GM23338 (cell line): ENCODE results near the gene MMP1. TPM values are rescaled to one million over a fixed set of nuclear protein-coding genes. Genes with fewer than 3 reads are reported as not detected.

Experiments
- ATAC-seq: fragments of 200-7000 bp; cut with Tn5 transposase; 3 replicates; pipeline ENCODE4 v1.9.1; 2020
- DNase-seq: peaks from one replicate; pipeline ENCODE4 v3.0.0-alpha.2; 2015; ENCODE audit warnings: low spot score
- H2AFZ ChIP-seq: fragments of 200-600 bp; sonication (generic); 2 replicates; pipeline ENCODE4 v1.8.0; 2016; ENCODE audit warnings: antibody characterized with exemption, mild to moderate bottlenecking, moderate library complexity
- H3F3A ChIP-seq: fragments of 200-600 bp; sonication (generic); replicated peaks from 2 replicates; pipeline ENCODE4 v1.8.0; 2017; ENCODE audit warnings: antibody characterized with exemption, mixed run types, low read depth
- H3K27ac ChIP-seq: fragments of 200-600 bp; sonication (generic); 2 replicates; pipeline ENCODE4 v1.6.1; 2016; ENCODE audit warnings: low read depth
- H3K27me3 ChIP-seq: fragments of 200-600 bp; sonication (generic); 2 replicates; pipeline ENCODE4 v1.8.0; 2016; ENCODE audit warnings: mild to moderate bottlenecking, mixed run types, moderate library complexity; ENCODE audit not compliant: insufficient read depth
- H3K36me3 ChIP-seq: fragments of 200-600 bp; sonication (generic); 2 replicates; pipeline ENCODE4 v1.8.0; 2016; ENCODE audit warnings: mild to moderate bottlenecking; ENCODE audit not compliant: insufficient read depth
- H3K4me1 ChIP-seq: fragments of 200-600 bp; sonication (generic); 2 replicates; pipeline ENCODE4 v1.8.0; 2016; ENCODE audit warnings: mild to moderate bottlenecking, moderate library complexity; ENCODE audit not compliant: insufficient read depth
- H3K4me2 ChIP-seq: fragments of 200-600 bp; sonication (generic); 2 replicates; pipeline ENCODE4 v1.7.1; 2017; ENCODE audit warnings: mixed run types
- H3K4me3 ChIP-seq: fragments of 200-600 bp; sonication (generic); 2 replicates; pipeline ENCODE4 v1.6.1; 2016; ENCODE audit warnings: mixed run types
- H3K79me2 ChIP-seq: fragments of 200-600 bp; sonication (generic); replicated peaks from 2 replicates; pipeline ENCODE4 v1.8.0; 2017; ENCODE audit warnings: mild to moderate bottlenecking; ENCODE audit not compliant: insufficient read depth
- H3K9me2 ChIP-seq: fragments of 200-600 bp; sonication (generic); 2 replicates; pipeline ENCODE4 v1.8.0; 2017; ENCODE audit not compliant: insufficient read depth
- H4K20me1 ChIP-seq: fragments of 200-600 bp; sonication (generic); replicated peaks from 2 replicates; pipeline ENCODE4 v1.8.0; 2017; ENCODE audit warnings: mild to moderate bottlenecking; ENCODE audit not compliant: insufficient read depth
- H3K27ac Mint-ChIP-seq: 2 replicates; pipeline ENCODE4 v1.8.0; 2020; ENCODE audit warnings: inconsistent platforms, mild to moderate bottlenecking, moderate library complexity, mixed read lengths
- H3K27me3 Mint-ChIP-seq: 3 replicates; pipeline ENCODE4 v1.8.0; 2022; ENCODE audit warnings: low read depth, mild to moderate bottlenecking, moderate library complexity, mixed read lengths, inconsistent platforms; ENCODE audit not compliant: insufficient read depth, poor library complexity
- H3K36me3 Mint-ChIP-seq: 3 replicates; pipeline ENCODE4 v1.8.0; 2021; ENCODE audit warnings: low read depth, mild to moderate bottlenecking, inconsistent platforms, moderate library complexity, mixed read lengths
- H3K4me1 Mint-ChIP-seq: 3 replicates; pipeline ENCODE4 v1.8.0; 2020; ENCODE audit warnings: mild to moderate bottlenecking, inconsistent platforms, mixed read lengths
- H3K4me3 Mint-ChIP-seq: 3 replicates; pipeline ENCODE4 v1.8.0; 2021; ENCODE audit warnings: moderate library complexity, mild to moderate bottlenecking, inconsistent platforms, mixed read lengths
- H3K9me3 Mint-ChIP-seq: 3 replicates; pipeline ENCODE4 v1.8.0; 2020; ENCODE audit warnings: moderate library complexity, mild to moderate bottlenecking, inconsistent platforms, mixed read lengths
- POLR2AphosphoS5 ChIP-seq: IDR thresholded peaks from 2 replicates; pipeline ENCODE4 v1.6.1; 2016; ENCODE audit warnings: antibody characterized with exemption, low read depth
- STAT1 ChIP-seq: IDR thresholded peaks from one replicate; pipeline ENCODE4 v1.6.1; 2016; ENCODE audit warnings: antibody characterized with exemption; ENCODE audit not compliant: unreplicated experiment
- ZNF114 ChIP-seq: fragments of 250-450 bp; sonication (Bioruptor Pico); IDR thresholded peaks from 2 replicates; pipeline ENCODE4 v1.5.0; 2020; ENCODE audit warnings: mild to moderate bottlenecking, moderate library complexity
- ZNF462 ChIP-seq: fragments of 250-450 bp; sonication (Bioruptor Pico); IDR thresholded peaks from 2 replicates; pipeline ENCODE4 v1.5.0; 2020; ENCODE audit warnings: mild to moderate bottlenecking, moderate library complexity
- polyA plus RNA-seq: library from polyadenylated mRNA; unstranded; fragments of >200 nt; fragmentation: Nextera tagmentation; extraction: Ambion mirVana; gene quantifications from 2 replicates; pipeline ENCODE4 v1.2.1, GENCODE V29; 2016
- total RNA-seq: library from RNA; depleted of rRNA; stranded (reverse); fragments of >200 nt; shearing (Covaris generic); gene quantifications from 2 replicates; pipeline ENCODE4 v1.2.3, GENCODE V29; 2014

Gene MMP1
- total and polyA plus RNA-seq, 2 experiments from 2014 or later, result not detected

- no peak for TF ChIP-seq ZNF462 (CRISPR knock-in tag)
- no peak for TF ChIP-seq ZNF114 (CRISPR knock-in tag)
- no peak for TF ChIP-seq POLR2AphosphoS5
- no peak for TF ChIP-seq STAT1
Measured at GRCh38 chr11:102760344-102761035, 37.5 kb downstream of the MMP1 start (continued).

GRCh38 chr11:102757823-102758549, 40.0 kb downstream of the MMP1 start:
- Histone ChIP-seq H3K4me1 (peaks cover 18% of the 10 kb centered on the region; the same call in 1 of the 2 replicates), H3K27me3 (no peaks in the 10 kb centered on the region), H3K9me2 (no peaks in the 10 kb centered on the region), H3F3A (no peaks in the 10 kb centered on the region), H2AFZ (no peak overlapping the region), H3K4me3 (no peak overlapping the region), H3K27ac (no peak overlapping the region), H3K79me2 (no peaks in the 10 kb centered on the region), H3K36me3 (no peaks in the 10 kb centered on the region), H3K4me2 (no peak overlapping the region), H4K20me1 (no peaks in the 10 kb centered on the region)
- H3K27ac Mint-ChIP-seq, result no peak overlapping the region
- TF ChIP-seq ZNF462 (CRISPR knock-in tag), result no peak
- H3K4me1 Mint-ChIP-seq, result peaks cover 16% of the 10 kb centered on the region
- H3K9me3 Mint-ChIP-seq, result no peaks in the 10 kb centered on the region
- no peak overlapping the region for H3K4me3 Mint-ChIP-seq
- no peaks in the 10 kb centered on the region for H3K36me3 Mint-ChIP-seq
- ATAC-seq (no peak), DNase-seq (no peak)
- peaks cover 1% of the 10 kb centered on the region for H3K27me3 Mint-ChIP-seq
